Gastrocnemius medialis (tissue), 4 donors: ENCODE data around the gene ZNF598. TPM values are rescaled to one million over a fixed set of nuclear protein-coding genes. Genes with fewer than 3 reads are reported as not detected.

ENCODE experiments used
- ATAC-seq, 2 donors: fragments of 150-250 bp; one replicate each; pipeline ENCODE4 v1.9.1; 2016
- DNase-seq, 2 donors: peaks; one replicate each; pipeline ENCODE4 v3.0.0-alpha.2; 2019
- H3K27ac ChIP-seq, 4 donors: fragments of 200-600 bp; sonication (generic); 1 replicate in 1 of 4; 2 replicates in 3 of 4; pipeline ENCODE4 v1.5.1; 2016 to 2018; ENCODE audit warnings: mild to moderate bottlenecking in 2 of 4, moderate library complexity in 1 of 4
- H3K27me3 ChIP-seq, 3 donors: fragments of 200-600 bp; sonication (generic) in 2 of 3; 1 replicate in 1 of 3; 2 replicates in 2 of 3; pipeline versions ENCODE4 v1.5.1 to v1.6.0; 2016 to 2019; ENCODE audit warnings: mild to moderate bottlenecking in 1 of 3, moderate library complexity in 1 of 3
- H3K36me3 ChIP-seq, 2 donors: fragments of 200-600 bp; sonication (generic) in 1 of 2; one replicate each; pipeline ENCODE4 v1.5.1; 2017 to 2018
- H3K4me1 ChIP-seq, 2 donors: fragments of 200-600 bp; sonication (generic) in 1 of 2; one replicate each; pipeline ENCODE4 v1.5.1; 2016 to 2017; ENCODE audit warnings: mild to moderate bottlenecking in 2 of 2
- H3K4me3 ChIP-seq, 4 donors: fragments of 200-600 bp; sonication (generic) in 3 of 4; 1 replicate in 1 of 4; 2 replicates in 3 of 4; pipeline ENCODE4 v1.5.1; 2016 to 2019; ENCODE audit warnings: mild to moderate bottlenecking in 2 of 4
- H3K9me3 ChIP-seq, 3 donors: fragments of 200-600 bp; sonication (generic) in 2 of 3; 1 replicate in 1 of 3; 2 replicates in 2 of 3; pipeline ENCODE4 v1.5.1; 2016 to 2019
- CTCF ChIP-seq, 5 experiments: fragments of 450-650 bp in 3 of 5; fragments of 200-600 bp in 2 of 5; sonication (generic) in 2 of 5; IDR thresholded peaks in 4 of 5; conservative IDR thresholded peaks in 1 of 5; 1 replicate in 4 of 5; 2 replicates in 1 of 5; pipeline ENCODE4 v1.5.1; 2016 to 2019; ENCODE audit warnings: antibody characterized with exemption in 5 of 5, mild to moderate bottlenecking in 3 of 5, moderate library complexity in 3 of 5
- POLR2A ChIP-seq, 2 donors: fragments of 450-650 bp; IDR thresholded peaks; one replicate each; pipeline ENCODE4 v1.6.1; 2017; ENCODE audit warnings: antibody characterized with exemption in 2 of 2, mild to moderate bottlenecking in 2 of 2, moderate library complexity in 2 of 2
- in situ Hi-C, 4 donors: fragments of 200-750 bp; cut with MboI; loops; one replicate each; pipeline versions ENCODE4 v1.15.0 to v1.8.0; 2017; ENCODE audit warnings: low sequenced_read_pairs in 4 of 4
- intact Hi-C: fragments of 100-400 bp; cut with DNase I; formaldehyde crosslinking; loops from one replicate; pipeline ENCODE4 v1.15.1; 2023; ENCODE audit warnings: low total_unique reads
- total RNA-seq, 4 donors: library from RNA; depleted of rRNA; stranded (reverse); fragments of >200 nt; gene quantifications; one replicate each; pipeline versions ENCODE4 v1.1.0 to v1.2.3, GENCODE V29; 2016

The ZNF598 gene
- total RNA-seq, 4 donors from 2014 or later: 57.0 to 92.2 (median 75.4) TPM

- intact Hi-C loops (loop anchor here (10.0 kb wide), 1 partner anchor 532 kb away; the partner anchor contains the start of genes CEMP1 and PDPK1), in situ Hi-C loops (no loop called here)
- Histone ChIP-seq H3K9me3 (no peaks in the 10 kb centered on the region), H3K27ac (no peak overlapping the region), H3K27me3 (no peaks in the 10 kb centered on the region), H3K4me1 (peaks cover 30 to 44% of the 10 kb centered on the region in 2 donors), H3K36me3 (peaks cover 0 to 54% of the 10 kb centered on the region in 2 donors), H3K4me3 (no peak overlapping the region)
- DNase-seq: no peak
- ATAC-seq: no peak
- TF ChIP-seq POLR2A (IDR thresholded peaks at IDR 0.05): no peak
- TF ChIP-seq CTCF (IDR thresholded peaks at IDR 0.05 in 4 of 5, conservative IDR thresholded peaks at IDR 0.05 in 1 of 5): no peak
Measured at GRCh38 chr16:2002406-2003230, 7.0 kb downstream of the ZNF598 start.

GRCh38 chr16:2001456-2002355, 7.9 kb downstream of the ZNF598 start:
- Histone ChIP-seq H3K27ac (no peak overlapping the region), H3K9me3 (no peaks in the 10 kb centered on the region), H3K36me3 (peaks cover 0 to 54% of the 10 kb centered on the region in 2 donors), H3K4me3 (no peak overlapping the region), H3K4me1 (peaks cover 26 to 35% of the 10 kb centered on the region in 2 donors), H3K27me3 (no peaks in the 10 kb centered on the region)
- ATAC-seq (no peak), DNase-seq (no peak)
- intact Hi-C loops (loop anchor here (10.0 kb wide), 1 partner anchor 533 kb away; the partner anchor contains the start of genes CEMP1 and PDPK1), in situ Hi-C loops (no loop called here)
- TF ChIP-seq CTCF (IDR thresholded peaks at IDR 0.05 in 4 of 5, conservative IDR thresholded peaks at IDR 0.05 in 1 of 5) (no peak), POLR2A (IDR thresholded peaks at IDR 0.05) (no peak)

- H3K9me3 ChIP-seq: no peaks in the 10 kb centered on the region
- H3K36me3 ChIP-seq: peaks cover 0 to 54% of the 10 kb centered on the region in 2 donors
- H3K4me3 ChIP-seq: no peak overlapping the region
- H3K4me1 ChIP-seq: peaks cover 26 to 28% of the 10 kb centered on the region in 2 donors
- H3K27ac ChIP-seq: no peak overlapping the region
- TF ChIP-seq CTCF (IDR thresholded peaks at IDR 0.05 in 4 of 5, conservative IDR thresholded peaks at IDR 0.05 in 1 of 5) (no peak), POLR2A (IDR thresholded peaks at IDR 0.05) (no peak)
- H3K27me3 ChIP-seq: no peaks in the 10 kb centered on the region
- DNase-seq: no peak
- intact Hi-C loops: loop anchor here (10.0 kb wide), 1 partner anchor 534 kb away; the partner anchor contains the start of genes CEMP1 and PDPK1
- in situ Hi-C loops: no loop called here
- no peak for ATAC-seq
Measured at GRCh38 chr16:2001035-2001434, 8.6 kb downstream of the ZNF598 start.

GRCh38 chr16:1999866-2000514, 9.6 kb downstream of the ZNF598 start:
- Histone ChIP-seq H3K27me3 (no peaks in the 10 kb centered on the region), H3K36me3 (peaks cover 0 to 54% of the 10 kb centered on the region in 2 donors), H3K9me3 (no peaks in the 10 kb centered on the region), H3K27ac (no peak overlapping the region), H3K4me3 (no peak overlapping the region), H3K4me1 (peaks cover 16 to 18% of the 10 kb centered on the region in 2 donors)
- no peak for ATAC-seq
- no peak for DNase-seq
- in situ Hi-C loops (no loop called here), intact Hi-C loops (loop anchor here (10.0 kb wide), 1 partner anchor 535 kb away; the partner anchor contains the start of genes CEMP1 and PDPK1)
- TF ChIP-seq CTCF (IDR thresholded peaks at IDR 0.05 in 4 of 5, conservative IDR thresholded peaks at IDR 0.05 in 1 of 5): no peak
- no peak for TF ChIP-seq POLR2A (IDR thresholded peaks at IDR 0.05)
